DMS 273 (cell line): ENCODE measurements around the gene CMIP.

ENCODE experiments used
- DNase-seq: peaks from one replicate; lab custom pipeline; 2025; ENCODE audit not compliant: unreplicated experiment; lab: John Stamatoyannopoulos, UW

The CMIP gene

GRCh38 chr16:81562174-81562849 lies 117.7 kb downstream of the CMIP start:
- DNase-seq = peak; percentile 27

- no peak for DNase-seq
Observed at GRCh38 chr16:81562926-81563325, 118.3 kb downstream of the CMIP start.

- no peak for DNase-seq
Observed at GRCh38 chr16:81564421-81564911, 119.9 kb downstream of the CMIP start.

GRCh38 chr16:81565321-81566028 lies 120.9 kb downstream of the CMIP start:
- no peak for DNase-seq

GRCh38 chr16:81566086-81567007 lies 121.7 kb downstream of the CMIP start:
- DNase-seq = no peak

GRCh38 chr16:81567087-81567486 lies 122.5 kb downstream of the CMIP start:
- no peak for DNase-seq

- DNase-seq = no peak
Observed at GRCh38 chr16:81567987-81568748, 123.6 kb downstream of the CMIP start.

GRCh38 chr16:81568749-81569087 lies 124.1 kb downstream of the CMIP start:
- DNase-seq = no peak

- DNase-seq = peak; percentile 16
Observed at GRCh38 chr16:81569361-81570034, 124.9 kb downstream of the CMIP start.

- no peak for DNase-seq
Observed at GRCh38 chr16:81570151-81570846, 125.7 kb downstream of the CMIP start.

GRCh38 chr16:81571175-81571574 lies 126.6 kb downstream of the CMIP start:
- no peak for DNase-seq

- no peak for DNase-seq
Observed at GRCh38 chr16:81571592-81572385, 127.2 kb downstream of the CMIP start.

GRCh38 chr16:81572386-81573144 lies 128.0 kb downstream of the CMIP start:
- DNase-seq = no peak

GRCh38 chr16:81573533-81574020 lies 129.0 kb downstream of the CMIP start:
- no peak for DNase-seq

- no peak for DNase-seq
Observed at GRCh38 chr16:81574168-81574567, 129.6 kb downstream of the CMIP start.

GRCh38 chr16:81575307-81575706 lies 130.7 kb downstream of the CMIP start:
- DNase-seq = no peak

GRCh38 chr16:81575834-81576233 lies 131.2 kb downstream of the CMIP start:
- no peak for DNase-seq

- no peak for DNase-seq
Observed at GRCh38 chr16:81576696-81577095, 132.1 kb downstream of the CMIP start.
